GM12873 (cell line): ENCODE measurements around the gene ADGRD2.

Experiments used
- CTCF ChIP-seq: IDR thresholded peaks from 2 replicates; pipeline ENCODE4 v1.5.1; 2012; ENCODE audit warnings: low read depth, mild to moderate bottlenecking, moderate library complexity, low read length, control low read depth; ENCODE audit not compliant: insufficient read depth; ENCODE audit errors: missing control alignments

ADGRD2 gene

GRCh38 chr9:124477211-124477647 is 27.0 kb downstream of the ADGRD2 start:
- no peak for TF ChIP-seq CTCF

- no peak for TF ChIP-seq CTCF
These were observed 27.5 kb downstream of the ADGRD2 start for GRCh38 chr9:124477648-124478285.

DNA sequence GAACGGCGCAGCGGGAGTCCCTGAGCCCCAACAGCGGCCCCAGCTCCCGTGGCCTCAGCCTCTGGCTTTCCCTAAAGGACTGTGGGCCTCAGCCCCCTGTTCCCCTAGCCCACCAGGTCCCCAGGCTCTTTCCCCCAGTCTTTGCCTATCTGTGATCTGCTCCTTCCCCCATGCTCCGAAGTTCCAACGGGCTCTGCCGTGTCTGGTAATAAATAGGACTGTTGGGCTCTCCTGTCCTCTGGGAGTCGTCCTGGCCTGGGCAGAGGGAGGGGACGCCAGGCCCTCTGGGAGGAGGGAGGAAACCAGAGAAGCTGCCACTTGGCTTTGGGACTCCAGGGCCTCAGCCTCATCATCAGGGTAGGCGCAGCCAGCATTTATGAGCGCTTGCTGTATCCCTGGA is 28.1 kb downstream of the ADGRD2 start:
- no peak for TF ChIP-seq CTCF

DNA sequence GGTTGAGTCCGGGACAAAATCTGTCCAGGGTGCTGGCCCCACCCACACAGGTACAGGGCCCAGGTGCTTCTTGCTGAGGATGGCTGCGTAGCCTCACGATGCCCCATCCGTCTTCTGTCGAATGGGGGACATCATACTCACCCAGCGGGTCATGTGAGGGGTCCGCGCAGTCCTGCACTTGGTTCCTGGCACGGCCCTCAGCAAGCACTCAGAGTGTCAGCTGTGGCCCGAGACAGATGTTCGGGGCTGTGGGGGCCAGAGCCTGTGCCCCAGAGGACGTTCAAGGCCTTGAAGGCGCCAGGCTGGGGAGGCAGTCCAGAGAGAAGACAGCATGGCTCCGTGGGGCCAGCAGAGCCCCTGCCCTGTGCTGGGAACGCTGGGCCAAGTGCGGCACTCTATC is 29.1 kb downstream of the ADGRD2 start:
- no peak for TF ChIP-seq CTCF

GRCh38 chr9:124479947-124480620 is 29.8 kb downstream of the ADGRD2 start:
- TF ChIP-seq CTCF, result no peak

DNA sequence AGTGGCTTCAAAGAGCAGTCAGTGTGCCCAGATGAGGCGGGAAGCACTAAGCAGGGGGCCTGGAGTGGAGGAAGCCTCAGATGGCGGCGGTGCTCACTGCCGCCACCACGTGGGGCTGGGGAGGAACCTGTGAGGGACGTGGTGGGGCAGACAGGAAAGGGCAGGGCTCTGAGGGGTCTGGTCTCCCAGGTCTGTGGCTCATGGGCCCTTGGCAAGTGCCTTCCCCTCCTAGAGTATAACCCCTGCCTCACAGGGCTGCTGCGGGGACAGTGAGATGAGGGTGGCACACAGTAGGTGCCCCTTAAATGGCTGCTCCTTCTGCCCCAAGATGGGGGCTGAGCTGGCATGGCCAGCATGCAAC is 30.4 kb downstream of the ADGRD2 start:
- TF ChIP-seq CTCF, result peak; percentile 65

DNA sequence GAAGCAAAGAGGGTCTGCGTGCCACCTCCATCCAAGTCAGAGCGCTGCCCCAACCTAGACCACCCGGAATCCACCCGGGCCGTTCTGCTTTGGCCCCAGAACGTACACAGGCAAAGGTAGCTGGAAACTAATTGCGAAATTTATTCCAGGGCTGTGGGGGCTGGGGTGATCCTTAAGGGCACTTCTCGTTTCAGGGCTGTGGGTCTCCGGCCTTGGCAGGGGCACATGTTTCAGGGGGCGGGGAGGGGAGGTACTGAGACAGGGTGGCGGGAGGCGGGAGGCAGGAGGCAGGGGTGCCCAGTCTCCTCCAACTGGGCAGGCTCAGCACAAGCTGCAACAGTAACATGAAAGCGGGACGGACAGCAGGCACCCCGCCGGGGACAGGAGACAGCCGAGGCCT is 30.9 kb downstream of the ADGRD2 start:
- no peak for TF ChIP-seq CTCF
